A549 (cell line): ENCODE measurements around the gene FOLR2. TPM values are rescaled to one million over a fixed set of nuclear protein-coding genes. Genes with fewer than 3 reads are reported as not detected.

Experiments
- ATAC-seq, 2 experiments: fragments of 200-7000 bp in 1 of 2; fragments of >200 bp in 1 of 2; cut with Nextera tagmentation in 1 of 2; cut with Tn5 transposase in 1 of 2; 3 replicates each; pipeline versions ENCODE4 v1.8.0 to v1.9.1; 2018 to 2020; ENCODE audit warnings: mild to moderate bottlenecking in 1 of 2, moderate library complexity in 1 of 2
- CTCF ChIA-PET: fragments of 300-600 bp; sonication (Branson Sonifier 250); formaldehyde crosslinking; extraction: SDS; loops from one replicate; lab custom pipeline; 2021; ENCODE audit warnings: antibody characterized with exemption, inconsistent platforms; lab: Yijun Ruan, JAX
- POLR2A ChIA-PET: fragments of 350-600 bp; formaldehyde crosslinking; extraction: SDS; loops from one replicate; lab custom pipeline; 2021; ENCODE audit warnings: antibody characterized with exemption, inconsistent platforms; lab: Yijun Ruan, JAX
- DNase-seq, 2 experiments: peaks; one replicate each; pipeline versions ENCODE4 v3.0.0 to v3.0.0-alpha.2; 2011 to 2016; ENCODE audit warnings: low read depth in 1 of 2, low spot score in 1 of 2
- FAIRE-seq: peaks from 2 replicates; lab custom pipeline; 2011; peaks lifted over from hg19 to GRCh38; lab: Jason Lieb, UNC
- H3K27ac ChIP-seq, 2 experiments: fragments of >200 bp; sonication (Bioruptor Twin); formaldehyde crosslinking; 3 replicates each; pipeline ENCODE4 v1.5.1; 2016 to 2017
- H3K4me1 ChIP-seq: fragments of >200 bp; sonication (Bioruptor Twin); formaldehyde crosslinking; 3 replicates; pipeline ENCODE4 v1.6.1; 2016
- H3K4me2 ChIP-seq: fragments of >200 bp; sonication (Bioruptor Twin); formaldehyde crosslinking; 3 replicates; pipeline ENCODE4 v1.6.1; 2016
- H3K4me3 ChIP-seq: fragments of >200 bp; sonication (Bioruptor Twin); formaldehyde crosslinking; 3 replicates; pipeline ENCODE4 v1.5.1; 2016
- H3K9me3 ChIP-seq: fragments of >200 bp; sonication (Bioruptor Twin); formaldehyde crosslinking; 3 replicates; pipeline ENCODE4 v1.6.1; 2016
- CEBPB ChIP-seq, 2 experiments: fragments of >200 bp in 1 of 2; sonication (Bioruptor Twin) in 1 of 2; formaldehyde crosslinking in 1 of 2; IDR thresholded peaks; 2 replicates each; pipeline ENCODE4 v1.6.1; 2012 to 2016
- CHD4 ChIP-seq: fragments of 200-600 bp; sonication (generic); IDR thresholded peaks from 2 replicates; pipeline ENCODE4 v1.6.1; 2016; ENCODE audit warnings: antibody characterized with exemption, mild to moderate bottlenecking, borderline replicate concordance
- E2F6 ChIP-seq: IDR thresholded peaks from 2 replicates; pipeline ENCODE4 v1.6.1; 2012; ENCODE audit warnings: low read depth, borderline replicate concordance
- FOSB ChIP-seq: fragments of 250-450 bp; sonication (Bioruptor Pico); IDR thresholded peaks from 2 replicates; pipeline ENCODE4 v1.5.0; 2020; ENCODE audit warnings: mild to moderate bottlenecking, moderate library complexity
- GATA3 ChIP-seq: IDR thresholded peaks from 2 replicates; pipeline ENCODE4 v1.6.1; 2012; ENCODE audit warnings: borderline replicate concordance
- HOXB13 ChIP-seq: fragments of 250-450 bp; sonication (Bioruptor Pico); IDR thresholded peaks from 2 replicates; pipeline ENCODE4 v1.5.0; 2020; ENCODE audit warnings: low read depth, mild to moderate bottlenecking, moderate library complexity
- JUN ChIP-seq, 2 experiments: fragments of >200 bp; sonication (Bioruptor Twin); formaldehyde crosslinking; IDR thresholded peaks; 2 replicates in 1 of 2; 3 replicates in 1 of 2; pipeline ENCODE4 v1.6.1; 2016 to 2017
- MAFK ChIP-seq: fragments of 450-650 bp; IDR thresholded peaks from 2 replicates; pipeline ENCODE4 v1.6.1; 2014; ENCODE audit not compliant: partially characterized antibody
- MAZ ChIP-seq: fragments of 150-350 bp; IDR thresholded peaks from 2 replicates; pipeline ENCODE4 v1.6.1; 2014; ENCODE audit warnings: antibody characterized with exemption, low read depth, low read length, borderline replicate concordance
- NFE2L2 ChIP-seq: fragments of 150-350 bp; conservative IDR thresholded peaks from 2 replicates; pipeline ENCODE4 v1.6.1; 2014; ENCODE audit warnings: low read length
- POLR2A ChIP-seq: IDR thresholded peaks from 2 replicates; pipeline ENCODE4 v1.6.1; 2012; ENCODE audit warnings: mild to moderate bottlenecking, low read length
- POLR2AphosphoS2 ChIP-seq: conservative IDR thresholded peaks from 2 replicates; pipeline ENCODE4 v1.6.1; 2012; ENCODE audit warnings: low read length, improper control_type of control experiment, inconsistent platforms
- RARB ChIP-seq: fragments of 250-450 bp; sonication (Bioruptor Pico); IDR thresholded peaks from 2 replicates; pipeline ENCODE4 v1.8.0; 2021; ENCODE audit warnings: mild to moderate bottlenecking, moderate library complexity
- RCOR1 ChIP-seq: fragments of 150-350 bp; IDR thresholded peaks from 2 replicates; pipeline ENCODE4 v1.6.1; 2014; ENCODE audit warnings: antibody characterized with exemption, low read length, low read depth
- REST ChIP-seq: fragments of 200-600 bp; sonication (generic); IDR thresholded peaks from 2 replicates; pipeline ENCODE4 v1.6.1; 2016; ENCODE audit warnings: antibody characterized with exemption, mild to moderate bottlenecking, moderate library complexity
- RFX5 ChIP-seq: fragments of 450-650 bp; IDR thresholded peaks from 2 replicates; pipeline ENCODE4 v1.7.1; 2014; ENCODE audit warnings: antibody characterized with exemption, mild to moderate bottlenecking, moderate library complexity
- RNF2 ChIP-seq: fragments of 200-600 bp; sonication (generic); IDR thresholded peaks from 2 replicates; pipeline ENCODE4 v1.6.1; 2016; ENCODE audit warnings: low read depth, mild to moderate bottlenecking, antibody characterized with exemption, moderate library complexity, borderline replicate concordance
- SMC3 ChIP-seq: fragments of >200 bp; sonication (Bioruptor Twin); formaldehyde crosslinking; IDR thresholded peaks from 3 replicates; pipeline ENCODE4 v1.6.1; 2018; ENCODE audit warnings: inconsistent platforms
- ZC3H11A ChIP-seq: fragments of 450-650 bp; IDR thresholded peaks from 2 replicates; pipeline ENCODE4 v1.6.1; 2014; ENCODE audit warnings: antibody characterized with exemption, mild to moderate bottlenecking
- WGBS: methylation state at CpG from one replicate; pipeline ENCODE4 v1.1.6; 2017; ENCODE audit errors: missing lambda C conversion rate; 5-methylcytosine and 5-hydroxymethylcytosine counted together
- polyA plus RNA-seq, 4 experiments: library from polyadenylated mRNA; depleted of rRNA in 3 of 4; stranded (reverse); fragments of >200 nt; fragmentation: RNase III in 1 of 4; extraction: RNeasy Plus Mini Kit Qiagen cat#74134 plus additional on column Dnase treatment in 1 of 4; gene quantifications; 2 replicates in 3 of 4; 3 replicates in 1 of 4; pipeline ENCODE4 v1.2.3, GENCODE V29; 2011 to 2017
- TF ChIP-seq, protein P1 (sequence below): fragments of 250-450 bp; sonication (Bioruptor Pico); IDR thresholded peaks from 2 replicates; pipeline ENCODE4 v1.5.0; 2020; ENCODE audit warnings: low read depth, mild to moderate bottlenecking, moderate library complexity
- TF ChIP-seq, protein P2 (sequence below): IDR thresholded peaks from 2 replicates; pipeline ENCODE4 v1.6.1; 2012

The FOLR2 gene
- polyA plus RNA-seq, 2 of the 4 experiments (the other 2 are of a cell fraction), result not detected

GRCh38 chr11:72249961-72250360 is 33.4 kb downstream of the FOLR2 start:
- Histone ChIP-seq H3K27ac (no peak overlapping the region), H3K4me3 (no peak overlapping the region), H3K9me3 (peaks cover 7% of the 10 kb centered on the region; the same call in 1 of the 3 replicates)
- ATAC-seq, result peak in 1 of 2 experiments; percentile 12; a peak in 2 of 6 replicates
- no peak for DNase-seq
- no peak for FAIRE-seq
- ChIA-PET POLR2A (no interaction called here), CTCF (interaction anchor here (0.8 to 1.6 kb wide), 5 partner anchors 10 to 29 kb away, joined by 3 read pairs; no protein-coding TSS in a partner anchor)
- TF ChIP-seq POLR2A (no peak), FOSB (no peak), MAZ (no peak), RNF2 (no peak), NFE2L2 (no peak), REST (no peak), CEBPB (IDR thresholded peaks at IDR 0.05) (no peak), CHD4 (no peak), RFX5 (no peak), E2F6 (no peak), POLR2AphosphoS2 (no peak), ZC3H11A (no peak), RARB (CRISPR knock-in tag) (no peak), SMC3 (no peak), HOXB13 (CRISPR knock-in tag) (no peak), JUN (IDR thresholded peaks at IDR 0.05) (no peak), RCOR1 (no peak), GATA3 (no peak)
- TF ChIP-seq, protein P1, sequence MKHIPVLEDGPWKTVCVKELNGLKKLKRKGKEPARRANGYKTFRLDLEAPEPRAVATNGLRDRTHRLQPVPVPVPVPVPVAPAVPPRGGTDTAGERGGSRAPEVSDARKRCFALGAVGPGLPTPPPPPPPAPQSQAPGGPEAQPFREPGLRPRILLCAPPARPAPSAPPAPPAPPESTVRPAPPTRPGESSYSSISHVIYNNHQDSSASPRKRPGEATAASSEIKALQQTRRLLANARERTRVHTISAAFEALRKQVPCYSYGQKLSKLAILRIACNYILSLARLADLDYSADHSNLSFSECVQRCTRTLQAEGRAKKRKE (CRISPR knock-in tag), result no peak
- TF ChIP-seq, protein P2, sequence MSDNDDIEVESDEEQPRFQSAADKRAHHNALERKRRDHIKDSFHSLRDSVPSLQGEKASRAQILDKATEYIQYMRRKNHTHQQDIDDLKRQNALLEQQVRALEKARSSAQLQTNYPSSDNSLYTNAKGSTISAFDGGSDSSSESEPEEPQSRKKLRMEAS, result no peak
- TF ChIP-seq, all 56 proteins: peak for 0
- H3K4me2 ChIP-seq, result no peak overlapping the region
- WGBS, result 61% methylated on average over 4 of the region's 5 CpGs
- H3K4me1 ChIP-seq, result no peaks in the 10 kb centered on the region

DNA sequence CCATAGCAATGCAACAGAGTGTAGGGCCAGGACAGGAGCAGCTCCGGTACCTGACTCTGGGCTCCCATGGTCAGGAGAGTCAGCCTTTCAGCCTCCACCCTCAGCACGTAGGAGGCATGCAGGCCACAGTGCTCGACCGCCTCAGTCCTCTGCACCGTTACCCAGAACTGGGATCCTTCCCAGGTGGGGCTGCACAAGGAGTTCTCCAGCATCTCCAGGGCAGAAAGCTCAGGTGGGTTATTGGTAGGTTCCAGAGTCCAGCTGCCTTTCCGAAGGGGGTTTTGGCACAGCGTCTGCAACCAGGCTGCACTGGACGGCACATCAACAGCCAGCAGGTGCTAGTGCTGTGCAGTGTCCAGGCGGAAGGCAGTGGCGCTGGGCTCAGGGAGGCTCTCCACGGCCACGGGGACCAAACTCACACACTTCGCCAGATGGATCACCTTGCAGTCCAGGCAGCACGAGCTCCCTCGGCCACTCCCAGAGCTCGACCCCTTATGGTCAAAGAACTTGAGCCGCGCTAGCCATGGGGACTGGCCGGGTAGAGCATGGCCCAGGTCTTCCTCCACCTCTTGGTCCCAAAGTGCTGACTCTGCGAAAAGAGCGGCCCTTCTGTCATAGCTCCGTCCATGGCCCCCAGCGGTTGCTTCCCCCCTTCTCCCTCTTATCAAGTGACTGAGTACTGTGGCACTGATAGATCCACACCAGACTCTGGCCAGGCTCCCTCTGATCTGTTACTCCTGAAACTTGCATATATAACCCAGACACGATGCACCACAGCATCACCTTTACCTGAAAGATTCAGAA is 34.3 kb downstream of the FOLR2 start:
- TF ChIP-seq POLR2A (no peak), MAFK (peak; percentile 96)
- TF ChIP-seq, all 56 proteins: peak for 1
- Histone ChIP-seq H3K9me3 (peaks cover 7% of the 10 kb centered on the region; the same call in 1 of the 3 replicates), H3K27ac (no peak overlapping the region), H3K4me2 (no peak overlapping the region), H3K4me1 (no peaks in the 10 kb centered on the region), H3K4me3 (no peak overlapping the region)
- CTCF ChIA-PET, result interaction anchor here (0.8 to 1.6 kb wide), 7 partner anchors 10 to 225 kb away, joined by 3 to 4 read pairs (median 3); no protein-coding TSS in a partner anchor
- FAIRE-seq (no peak), ATAC-seq (peak in 1 of 2 experiments; percentile 42; a peak in 2 of 6 replicates), DNase-seq (no peak)
- POLR2A ChIA-PET, result no interaction called here
- WGBS, result 70% methylated on average over 13 of the region's 24 CpGs
